Liver (tissue), 9 donors: Measurements from ENCODE around the gene ACP6. TPM values are rescaled to one million over a fixed set of nuclear protein-coding genes. Genes with fewer than 3 reads are reported as not detected.

Experiments
- DNase-seq: peaks from one replicate; pipeline ENCODE4 v3.0.0-alpha.2; 2017; ENCODE audit warnings: low spot score
- H3K27ac ChIP-seq, 2 donors: one replicate each; pipeline ENCODE4 v1.7.0; 2013; ENCODE audit warnings: inconsistent platforms in 2 of 2, low read length in 2 of 2, control low read depth in 1 of 2, low read depth in 1 of 2, mild to moderate bottlenecking in 1 of 2
- H3K27me3 ChIP-seq, 4 donors: one replicate each; pipeline versions ENCODE4 v1.6.1 to v1.7.0; 2013; ENCODE audit warnings: low read length in 3 of 4, inconsistent platforms in 1 of 4, mild to moderate bottlenecking in 1 of 4, moderate library complexity in 1 of 4; ENCODE audit not compliant: control insufficient read depth in 4 of 4, insufficient read depth in 4 of 4
- H3K36me3 ChIP-seq, 4 donors: one replicate each; pipeline versions ENCODE4 v1.6.1 to v1.7.0; 2013; ENCODE audit warnings: low read length in 3 of 4, mild to moderate bottlenecking in 3 of 4, low read depth in 1 of 4, moderate library complexity in 1 of 4; ENCODE audit not compliant: control insufficient read depth in 4 of 4, insufficient read depth in 3 of 4
- H3K4me1 ChIP-seq, 4 donors: one replicate each; pipeline versions ENCODE4 v1.6.1 to v1.7.0; 2013; ENCODE audit warnings: low read length in 3 of 4, mild to moderate bottlenecking in 3 of 4, moderate library complexity in 1 of 4; ENCODE audit not compliant: control insufficient read depth in 4 of 4, insufficient read depth in 4 of 4
- H3K4me3 ChIP-seq, 3 donors: one replicate each; pipeline versions ENCODE4 v1.6.1 to v1.7.0; 2013; ENCODE audit warnings: low read length in 3 of 3, control low read depth in 1 of 3, low read depth in 1 of 3, mild to moderate bottlenecking in 1 of 3
- H3K9ac ChIP-seq, 2 donors: one replicate each; pipeline ENCODE4 v1.7.0; 2013; ENCODE audit warnings: low read length in 2 of 2, mild to moderate bottlenecking in 2 of 2, moderate library complexity in 2 of 2, control low read depth in 1 of 2, low read depth in 1 of 2
- H3K9me3 ChIP-seq, 4 donors: one replicate each; pipeline versions ENCODE4 v1.6.1 to v1.7.0; 2013; ENCODE audit warnings: low read length in 3 of 4; ENCODE audit not compliant: control insufficient read depth in 4 of 4
- EGR1 ChIP-seq, 2 donors: IDR thresholded peaks; 2 replicates each; pipeline ENCODE4 v1.6.1; 2016 to 2018; ENCODE audit warnings: antibody characterized with exemption in 2 of 2, low read depth in 2 of 2
- FOXA1 ChIP-seq: IDR thresholded peaks from 2 replicates; pipeline ENCODE4 v1.6.1; 2016; ENCODE audit warnings: antibody characterized with exemption
- FOXA2 ChIP-seq: IDR thresholded peaks from 2 replicates; pipeline ENCODE4 v1.6.1; 2016; ENCODE audit warnings: antibody characterized with exemption
- GABPA ChIP-seq, 2 donors: IDR thresholded peaks in 1 of 2; conservative IDR thresholded peaks in 1 of 2; 2 replicates each; pipeline ENCODE4 v1.6.1; 2016; ENCODE audit warnings: antibody characterized with exemption in 2 of 2, mild to moderate bottlenecking in 1 of 2, moderate library complexity in 1 of 2
- HNF4A ChIP-seq, 2 donors: conservative IDR thresholded peaks; 2 replicates each; pipeline ENCODE4 v1.6.1; 2016; ENCODE audit warnings: antibody characterized with exemption in 2 of 2, mild to moderate bottlenecking in 2 of 2
- HNF4G ChIP-seq: IDR thresholded peaks from 2 replicates; pipeline ENCODE4 v1.6.1; 2016; ENCODE audit warnings: antibody characterized with exemption
- NR2F2 ChIP-seq: IDR thresholded peaks from 2 replicates; pipeline ENCODE4 v1.6.1; 2016; ENCODE audit warnings: antibody characterized with exemption
- RAD21 ChIP-seq, 2 donors: IDR thresholded peaks; 2 replicates each; pipeline ENCODE4 v1.6.1; 2016; ENCODE audit warnings: antibody characterized with exemption in 2 of 2, mild to moderate bottlenecking in 2 of 2
- RXRA ChIP-seq, 2 donors: IDR thresholded peaks; 2 replicates each; pipeline ENCODE4 v1.6.1; 2017 to 2018; ENCODE audit warnings: antibody characterized with exemption in 2 of 2, mild to moderate bottlenecking in 1 of 2
- SP1 ChIP-seq: IDR thresholded peaks from 2 replicates; pipeline ENCODE4 v1.6.1; 2018; ENCODE audit warnings: antibody characterized with exemption, mild to moderate bottlenecking
- TAF1 ChIP-seq: conservative IDR thresholded peaks from 2 replicates; pipeline ENCODE4 v1.6.1; 2016; ENCODE audit warnings: antibody characterized with exemption, mild to moderate bottlenecking
- WGBS: extraction: QIAGEN DNeasy Blood & Tissue Kit; methylation state at CpG from one replicate; pipeline ENCODE4 v1.1.7; 2013; 5-methylcytosine and 5-hydroxymethylcytosine counted together
- polyA plus RNA-seq, 2 donors: library from polyadenylated mRNA; stranded (reverse) in 1 of 2; unstranded in 1 of 2; fragments of 200-250 nt in 1 of 2; fragments of >200 nt in 1 of 2; fragmentation: Nextera tagmentation in 1 of 2; extraction: Ambion mirVana in 1 of 2; gene quantifications; one replicate each; pipeline versions ENCODE4 v1.2.1 to v1.2.3, GENCODE V29; 2013 to 2015
- total RNA-seq, 2 donors: library from RNA; depleted of rRNA; stranded (reverse); fragments of >200 nt; gene quantifications; one replicate each; pipeline ENCODE4 v1.2.3, GENCODE V29; 2014
- TF ChIP-seq, protein P1 (sequence below): IDR thresholded peaks from 2 replicates; pipeline ENCODE4 v1.6.1; 2016; ENCODE audit warnings: antibody characterized with exemption
- TF ChIP-seq, protein P2 (sequence below): IDR thresholded peaks from 2 replicates; pipeline ENCODE4 v1.6.1; 2016; ENCODE audit warnings: antibody characterized with exemption
- TF ChIP-seq, protein P3 (sequence below): IDR thresholded peaks from 2 replicates; pipeline ENCODE4 v1.6.1; 2016; ENCODE audit warnings: antibody characterized with exemption, mild to moderate bottlenecking
- TF ChIP-seq, protein P4 (sequence below): IDR thresholded peaks from 2 replicates; pipeline ENCODE4 v1.6.1; 2016; ENCODE audit warnings: antibody characterized with exemption
- TF ChIP-seq, protein P5 (sequence below): fragments of 150-350 bp; IDR thresholded peaks from 2 replicates; pipeline ENCODE4 v1.5.1; 2017; ENCODE audit warnings: improper control_type of control experiment, low read depth, low read length; ENCODE audit not compliant: missing input control
- donor health status: healthy.
- donor health status: healthy.
- donor health status: healthy.
- donor health status: healthy.
- donor health status: healthy.

ACP6 gene
- total and polyA plus RNA-seq, 4 donors: 4.7 to 18.1 (median 7.9) TPM

DNA sequence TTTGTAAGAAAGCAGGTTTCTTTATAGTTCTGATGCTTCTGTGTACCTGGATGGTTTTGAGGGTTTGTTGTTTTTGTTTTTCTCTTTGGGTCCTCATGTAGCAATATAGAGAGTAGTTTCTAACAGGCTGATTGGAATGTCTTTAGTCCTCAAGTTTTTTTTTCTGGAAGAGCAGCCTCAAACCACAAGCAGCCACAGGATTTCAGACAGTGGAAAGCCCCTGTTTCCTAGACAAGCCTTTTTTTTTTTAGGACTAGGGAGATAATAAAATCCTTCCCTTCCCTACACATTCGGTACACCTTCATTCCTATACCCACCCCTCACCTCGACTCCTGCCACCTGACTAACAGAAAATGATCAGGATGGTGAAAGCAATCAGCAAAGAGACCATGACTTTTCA, 47.6 kb downstream of the ACP6 start (continued):
- TF ChIP-seq, protein P1, sequence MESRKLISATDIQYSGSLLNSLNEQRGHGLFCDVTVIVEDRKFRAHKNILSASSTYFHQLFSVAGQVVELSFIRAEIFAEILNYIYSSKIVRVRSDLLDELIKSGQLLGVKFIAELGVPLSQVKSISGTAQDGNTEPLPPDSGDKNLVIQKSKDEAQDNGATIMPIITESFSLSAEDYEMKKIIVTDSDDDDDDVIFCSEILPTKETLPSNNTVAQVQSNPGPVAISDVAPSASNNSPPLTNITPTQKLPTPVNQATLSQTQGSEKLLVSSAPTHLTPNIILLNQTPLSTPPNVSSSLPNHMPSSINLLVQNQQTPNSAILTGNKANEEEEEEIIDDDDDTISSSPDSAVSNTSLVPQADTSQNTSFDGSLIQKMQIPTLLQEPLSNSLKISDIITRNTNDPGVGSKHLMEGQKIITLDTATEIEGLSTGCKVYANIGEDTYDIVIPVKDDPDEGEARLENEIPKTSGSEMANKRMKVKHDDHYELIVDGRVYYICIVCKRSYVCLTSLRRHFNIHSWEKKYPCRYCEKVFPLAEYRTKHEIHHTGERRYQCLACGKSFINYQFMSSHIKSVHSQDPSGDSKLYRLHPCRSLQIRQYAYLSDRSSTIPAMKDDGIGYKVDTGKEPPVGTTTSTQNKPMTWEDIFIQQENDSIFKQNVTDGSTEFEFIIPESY: no peak
- TF ChIP-seq RXRA (IDR thresholded peaks at IDR 0.05) (no peak), FOXA2 (no peak)
- TF ChIP-seq, protein P2, sequence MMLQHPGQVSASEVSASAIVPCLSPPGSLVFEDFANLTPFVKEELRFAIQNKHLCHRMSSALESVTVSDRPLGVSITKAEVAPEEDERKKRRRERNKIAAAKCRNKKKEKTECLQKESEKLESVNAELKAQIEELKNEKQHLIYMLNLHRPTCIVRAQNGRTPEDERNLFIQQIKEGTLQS: no peak

DNA sequence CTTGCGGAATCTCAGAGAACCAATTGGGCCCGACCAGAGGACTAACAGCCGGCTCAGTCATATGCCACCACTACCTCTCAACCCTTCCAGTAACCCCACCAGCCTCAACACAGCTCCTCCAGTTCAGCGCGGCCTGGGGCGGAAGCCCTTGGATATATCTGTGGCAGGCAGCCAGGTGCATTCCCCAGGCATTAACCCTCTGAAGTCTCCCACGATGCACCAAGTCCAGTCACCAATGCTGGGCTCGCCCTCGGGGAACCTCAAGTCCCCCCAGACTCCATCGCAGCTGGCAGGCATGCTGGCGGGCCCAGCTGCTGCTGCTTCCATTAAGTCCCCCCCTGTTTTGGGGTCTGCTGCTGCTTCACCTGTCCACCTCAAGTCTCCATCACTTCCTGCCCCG, 49.8 kb downstream of the ACP6 start:
- Histone ChIP-seq H3K4me1 (peaks cover 0 to 9% (median 5%) of the 10 kb centered on the region in 4 donors), H3K27me3 (no peaks in the 10 kb centered on the region), H3K9me3 (no peaks in the 10 kb centered on the region), H3K27ac (no peak overlapping the region), H3K4me3 (no peak overlapping the region), H3K36me3 (peaks cover 5 to 38% (median 25%) of the 10 kb centered on the region in 4 donors), H3K9ac (no peak overlapping the region)
- 88% methylated on average over 12 of the region's 12 CpGs for WGBS
- DNase-seq: no peak
- TF ChIP-seq, protein P3, sequence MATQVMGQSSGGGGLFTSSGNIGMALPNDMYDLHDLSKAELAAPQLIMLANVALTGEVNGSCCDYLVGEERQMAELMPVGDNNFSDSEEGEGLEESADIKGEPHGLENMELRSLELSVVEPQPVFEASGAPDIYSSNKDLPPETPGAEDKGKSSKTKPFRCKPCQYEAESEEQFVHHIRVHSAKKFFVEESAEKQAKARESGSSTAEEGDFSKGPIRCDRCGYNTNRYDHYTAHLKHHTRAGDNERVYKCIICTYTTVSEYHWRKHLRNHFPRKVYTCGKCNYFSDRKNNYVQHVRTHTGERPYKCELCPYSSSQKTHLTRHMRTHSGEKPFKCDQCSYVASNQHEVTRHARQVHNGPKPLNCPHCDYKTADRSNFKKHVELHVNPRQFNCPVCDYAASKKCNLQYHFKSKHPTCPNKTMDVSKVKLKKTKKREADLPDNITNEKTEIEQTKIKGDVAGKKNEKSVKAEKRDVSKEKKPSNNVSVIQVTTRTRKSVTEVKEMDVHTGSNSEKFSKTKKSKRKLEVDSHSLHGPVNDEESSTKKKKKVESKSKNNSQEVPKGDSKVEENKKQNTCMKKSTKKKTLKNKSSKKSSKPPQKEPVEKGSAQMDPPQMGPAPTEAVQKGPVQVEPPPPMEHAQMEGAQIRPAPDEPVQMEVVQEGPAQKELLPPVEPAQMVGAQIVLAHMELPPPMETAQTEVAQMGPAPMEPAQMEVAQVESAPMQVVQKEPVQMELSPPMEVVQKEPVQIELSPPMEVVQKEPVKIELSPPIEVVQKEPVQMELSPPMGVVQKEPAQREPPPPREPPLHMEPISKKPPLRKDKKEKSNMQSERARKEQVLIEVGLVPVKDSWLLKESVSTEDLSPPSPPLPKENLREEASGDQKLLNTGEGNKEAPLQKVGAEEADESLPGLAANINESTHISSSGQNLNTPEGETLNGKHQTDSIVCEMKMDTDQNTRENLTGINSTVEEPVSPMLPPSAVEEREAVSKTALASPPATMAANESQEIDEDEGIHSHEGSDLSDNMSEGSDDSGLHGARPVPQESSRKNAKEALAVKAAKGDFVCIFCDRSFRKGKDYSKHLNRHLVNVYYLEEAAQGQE: no peak
- TF ChIP-seq FOXA1 (no peak), NR2F2 (no peak), HNF4G (no peak), RXRA (IDR thresholded peaks at IDR 0.05) (no peak), HNF4A (conservative IDR thresholded peaks at IDR 0.05) (no peak), RAD21 (IDR thresholded peaks at IDR 0.05) (no peak), EGR1 (IDR thresholded peaks at IDR 0.05; ENCODE audit: low read depth in 2 of 2) (no peak), GABPA (IDR thresholded peaks at IDR 0.05 in 1 of 2, conservative IDR thresholded peaks at IDR 0.05 in 1 of 2) (no peak), SP1 (no peak), TAF1 (no peak), FOXA2 (no peak)
- TF ChIP-seq, protein P2: no peak
- TF ChIP-seq, protein P4, sequence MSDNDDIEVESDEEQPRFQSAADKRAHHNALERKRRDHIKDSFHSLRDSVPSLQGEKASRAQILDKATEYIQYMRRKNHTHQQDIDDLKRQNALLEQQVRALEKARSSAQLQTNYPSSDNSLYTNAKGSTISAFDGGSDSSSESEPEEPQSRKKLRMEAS: no peak

DNA sequence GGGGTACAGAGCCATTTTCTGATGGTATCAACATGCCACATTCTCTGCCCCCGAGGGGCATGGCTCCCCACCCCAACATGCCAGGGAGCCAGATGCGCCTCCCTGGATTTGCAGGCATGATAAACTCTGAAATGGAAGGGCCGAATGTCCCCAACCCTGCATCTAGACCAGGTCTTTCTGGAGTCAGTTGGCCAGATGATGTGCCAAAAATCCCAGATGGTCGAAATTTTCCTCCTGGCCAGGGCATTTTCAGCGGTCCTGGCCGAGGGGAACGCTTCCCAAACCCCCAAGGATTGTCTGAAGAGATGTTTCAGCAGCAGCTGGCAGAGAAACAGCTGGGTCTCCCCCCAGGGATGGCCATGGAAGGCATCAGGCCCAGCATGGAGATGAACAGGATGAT, 50.6 kb downstream of the ACP6 start:
- DNase-seq: no peak
- H3K9ac ChIP-seq: no peak overlapping the region
- no peak overlapping the region for H3K4me3 ChIP-seq
- peaks cover 6 to 42% (median 26%) of the 10 kb centered on the region in 4 donors for H3K36me3 ChIP-seq
- WGBS: 98% methylated on average over 7 of the region's 7 CpGs
- no peaks in the 10 kb centered on the region for H3K27me3 ChIP-seq
- H3K9me3 ChIP-seq: no peaks in the 10 kb centered on the region
- H3K27ac ChIP-seq: no peak overlapping the region
- H3K4me1 ChIP-seq: peaks cover 0 to under 1% (median 0%) of the 10 kb centered on the region in 4 donors
- TF ChIP-seq HNF4G (no peak), FOXA1 (no peak), FOXA2 (no peak)
- TF ChIP-seq, protein P1: no peak
- TF ChIP-seq, protein P5, sequence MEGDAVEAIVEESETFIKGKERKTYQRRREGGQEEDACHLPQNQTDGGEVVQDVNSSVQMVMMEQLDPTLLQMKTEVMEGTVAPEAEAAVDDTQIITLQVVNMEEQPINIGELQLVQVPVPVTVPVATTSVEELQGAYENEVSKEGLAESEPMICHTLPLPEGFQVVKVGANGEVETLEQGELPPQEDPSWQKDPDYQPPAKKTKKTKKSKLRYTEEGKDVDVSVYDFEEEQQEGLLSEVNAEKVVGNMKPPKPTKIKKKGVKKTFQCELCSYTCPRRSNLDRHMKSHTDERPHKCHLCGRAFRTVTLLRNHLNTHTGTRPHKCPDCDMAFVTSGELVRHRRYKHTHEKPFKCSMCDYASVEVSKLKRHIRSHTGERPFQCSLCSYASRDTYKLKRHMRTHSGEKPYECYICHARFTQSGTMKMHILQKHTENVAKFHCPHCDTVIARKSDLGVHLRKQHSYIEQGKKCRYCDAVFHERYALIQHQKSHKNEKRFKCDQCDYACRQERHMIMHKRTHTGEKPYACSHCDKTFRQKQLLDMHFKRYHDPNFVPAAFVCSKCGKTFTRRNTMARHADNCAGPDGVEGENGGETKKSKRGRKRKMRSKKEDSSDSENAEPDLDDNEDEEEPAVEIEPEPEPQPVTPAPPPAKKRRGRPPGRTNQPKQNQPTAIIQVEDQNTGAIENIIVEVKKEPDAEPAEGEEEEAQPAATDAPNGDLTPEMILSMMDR: no peak
- TF ChIP-seq, protein P3: no peak
